ENCODE results near the gene MOB4. TPM values are rescaled to one million over a fixed set of nuclear protein-coding genes. Genes with fewer than 3 reads are reported as not detected.

MOB4 gene
- total and polyA plus RNA-seq, 2 donors (not counting 1 experiment from before 2014, with no cell fraction given) = 12.6 to 20.8 TPM

DNA sequence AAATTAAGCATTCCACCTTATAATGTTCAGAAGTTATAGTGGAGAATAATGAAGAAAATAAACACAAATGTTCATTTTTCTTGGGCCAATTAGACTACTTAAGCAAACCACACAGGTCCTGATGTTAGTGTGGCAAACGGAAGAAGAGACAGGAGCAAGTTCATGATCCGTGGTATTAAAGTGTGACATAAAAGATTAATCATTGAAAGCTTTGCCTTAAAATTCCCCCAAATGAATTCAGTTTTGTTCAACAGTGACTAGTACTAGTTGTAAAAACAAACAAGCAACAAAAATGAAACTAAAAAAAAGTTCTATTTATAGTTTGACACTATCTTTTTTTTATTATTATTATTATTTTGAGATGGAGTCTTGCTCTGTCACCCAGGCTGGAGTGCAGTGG, 85.9 kb downstream of the MOB4 start:
- TF ChIP-seq, protein P1, sequence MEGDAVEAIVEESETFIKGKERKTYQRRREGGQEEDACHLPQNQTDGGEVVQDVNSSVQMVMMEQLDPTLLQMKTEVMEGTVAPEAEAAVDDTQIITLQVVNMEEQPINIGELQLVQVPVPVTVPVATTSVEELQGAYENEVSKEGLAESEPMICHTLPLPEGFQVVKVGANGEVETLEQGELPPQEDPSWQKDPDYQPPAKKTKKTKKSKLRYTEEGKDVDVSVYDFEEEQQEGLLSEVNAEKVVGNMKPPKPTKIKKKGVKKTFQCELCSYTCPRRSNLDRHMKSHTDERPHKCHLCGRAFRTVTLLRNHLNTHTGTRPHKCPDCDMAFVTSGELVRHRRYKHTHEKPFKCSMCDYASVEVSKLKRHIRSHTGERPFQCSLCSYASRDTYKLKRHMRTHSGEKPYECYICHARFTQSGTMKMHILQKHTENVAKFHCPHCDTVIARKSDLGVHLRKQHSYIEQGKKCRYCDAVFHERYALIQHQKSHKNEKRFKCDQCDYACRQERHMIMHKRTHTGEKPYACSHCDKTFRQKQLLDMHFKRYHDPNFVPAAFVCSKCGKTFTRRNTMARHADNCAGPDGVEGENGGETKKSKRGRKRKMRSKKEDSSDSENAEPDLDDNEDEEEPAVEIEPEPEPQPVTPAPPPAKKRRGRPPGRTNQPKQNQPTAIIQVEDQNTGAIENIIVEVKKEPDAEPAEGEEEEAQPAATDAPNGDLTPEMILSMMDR (IDR thresholded peaks at IDR 0.05) = no peak
- TF ChIP-seq EZH2 (IDR thresholded peaks at IDR 0.05; ENCODE audit: borderline replicate concordance, insufficient read depth, low read depth, low read length, poor library complexity, severe bottlenecking) = no peak
- Mint-ChIP-seq H3K9me3 (ENCODE audit: insufficient read depth) (no peaks in the 10 kb centered on the region), H3K4me1 (peaks cover 4% of the 10 kb centered on the region), H3K4me3 (no peak overlapping the region), H3K27me3 (peaks cover 21% of the 10 kb centered on the region), H3K27ac (no peak overlapping the region)
- no peak overlapping the region for H2AFZ ChIP-seq (ENCODE audit: insufficient read depth, low read depth, low read length, poor library complexity, severe bottlenecking)
- H3K27ac ChIP-seq (ENCODE audit: low read length in 2 of 2) = no peak overlapping the region
- H3K4me2 ChIP-seq (replicated peaks; ENCODE audit: low read depth, low read length, poor library complexity, severe bottlenecking) = no peak overlapping the region
- peaks cover 0 to 12% (median 3%) of the 10 kb centered on the region in 4 experiments for H3K27me3 ChIP-seq (replicated peaks in 1 of 4; ENCODE audit: control extremely low read depth in 1 of 4, control insufficient read depth in 3 of 4, insufficient read depth in 4 of 4, low read length in 3 of 4)
- H3K4me3 ChIP-seq (ENCODE audit: control extremely low read depth in 1 of 5, extremely low read depth in 1 of 5, insufficient read depth in 1 of 5, low read depth in 2 of 5, low read length in 4 of 5) = no peak overlapping the region
- DNase-seq = no peak
- no peaks in the 10 kb centered on the region for H3K79me2 ChIP-seq (ENCODE audit: control insufficient read depth, insufficient read depth, low read length)
- no peaks in the 10 kb centered on the region for H4K20me1 ChIP-seq (ENCODE audit: control insufficient read depth, insufficient read depth, low read length, poor library complexity, severe bottlenecking)
- no peak overlapping the region for H3K9ac ChIP-seq (ENCODE audit: low read length)
- ChIA-PET POLR2A (no interaction called here), CTCF (no interaction called here)
- no peaks in the 10 kb centered on the region for H3K4me1 ChIP-seq (ENCODE audit: control insufficient read depth in 2 of 2, insufficient read depth in 2 of 2, low read length in 2 of 2)
- no peaks in the 10 kb centered on the region for H3K9me3 ChIP-seq (ENCODE audit: control extremely low read depth in 1 of 3, control insufficient read depth in 2 of 3, insufficient read depth in 1 of 3, low read length in 2 of 3)
- WGBS (ENCODE audit: insufficient coverage) = no CpG with 5 or more reads among the region's 2 CpGs
- ATAC-seq (ENCODE audit: low read depth) = no peak
- intact Hi-C loops (cut with micrococcal nuclease) = no loop called here
- H3K36me3 ChIP-seq (replicated peaks in 1 of 2; ENCODE audit: control extremely low read depth in 1 of 2, control insufficient read depth in 1 of 2, extremely low read depth in 1 of 2, insufficient read depth in 2 of 2, low read length in 1 of 2) = no peaks in the 10 kb centered on the region

Small RNAs within 50 kb of the gene (small RNA-seq; reads per million reads assigned to genes)
- gene AC020550.1 (ENCODE audit: insufficient read length, low read depth, low replicate concordance) = not detected

Other genes starting within 250 kb of the MOB4 start
- gene ANKRD44, start 205.3 kb upstream of the MOB4 start, total RNA-seq = 450 and 457 TPM in 2 replicates
- gene ANKRD44, start 205.3 kb upstream of the MOB4 start, polyA plus RNA-seq = 84.9 and 92.6 TPM in 2 replicates
- gene SF3B1, start 81.0 kb upstream of the MOB4 start, total RNA-seq = 523 and 524 TPM in 2 replicates
- gene SF3B1, start 81.0 kb upstream of the MOB4 start, polyA plus RNA-seq = 722 and 844 TPM in 2 replicates
- 29.1 and 29.6 TPM in 2 replicates for gene COQ10B, start 62.5 kb upstream of the MOB4 start, total RNA-seq
- gene COQ10B, start 62.5 kb upstream of the MOB4 start, polyA plus RNA-seq = 5.8 and 14.5 TPM in 2 replicates
- gene HSPD1, start 16.2 kb upstream of the MOB4 start, total RNA-seq = 112 and 120 TPM in 2 replicates
- gene HSPD1, start 16.2 kb upstream of the MOB4 start, polyA plus RNA-seq = 46.6 and 111 TPM in 2 replicates
- 37.9 and 46.2 TPM in 2 replicates for gene HSPE1, start 15.7 kb upstream of the MOB4 start, total RNA-seq
- gene HSPE1, start 15.7 kb upstream of the MOB4 start, polyA plus RNA-seq = 49.8 and 59.9 TPM in 2 replicates
- gene RFTN2, start 159.5 kb downstream of the MOB4 start, total RNA-seq = not detected in 2 replicates
- gene RFTN2, start 159.5 kb downstream of the MOB4 start, polyA plus RNA-seq = not detected in 2 replicates
- 10.5 and 12.0 TPM in 2 replicates for gene MARS2, start 189.3 kb downstream of the MOB4 start, total RNA-seq
- gene MARS2, start 189.3 kb downstream of the MOB4 start, polyA plus RNA-seq = 3.1 and 5.1 TPM in 2 replicates